HepG2 (cell line): ENCODE data around the gene CCDC57. TPM values are rescaled to one million over a fixed set of nuclear protein-coding genes. Genes with fewer than 3 reads are reported as not detected.
A peak's percentile ranks its signal among the peaks of the same experiment; 100 is the strongest.

Source experiments
- ATF6 ChIP-seq: sonication (generic); formaldehyde crosslinking; conservative IDR thresholded peaks from 2 replicates; pipeline ENCODE4 v1.4.0; 2020; ENCODE audit warnings: missing genetic modification reagents
- FOXM1 ChIP-seq: sonication (generic); formaldehyde crosslinking; IDR thresholded peaks from 2 replicates; pipeline ENCODE4 v1.5.0; 2020; ENCODE audit warnings: missing genetic modification reagents
- GABPA ChIP-seq, 2 experiments: IDR thresholded peaks; 2 replicates each; pipeline ENCODE4 v1.6.1; 2011 to 2016; ENCODE audit warnings: low read depth in 2 of 2, low read length in 1 of 2, missing biosample characterization in 1 of 2, missing genetic modification characterization in 1 of 2
- GLMP ChIP-seq: sonication (generic); formaldehyde crosslinking; IDR thresholded peaks from 2 replicates; pipeline ENCODE4 v1.9.0; 2021; ENCODE audit warnings: missing genetic modification reagents, mild to moderate bottlenecking, borderline replicate concordance
- KLF11 ChIP-seq: IDR thresholded peaks from 2 replicates; pipeline ENCODE4 v1.6.1; 2016; ENCODE audit warnings: missing compliant biosample characterization
- MTF2 ChIP-seq: sonication (generic); formaldehyde crosslinking; IDR thresholded peaks from 2 replicates; pipeline ENCODE4 v1.5.0; 2020; ENCODE audit warnings: missing genetic modification reagents, borderline replicate concordance
- NR2C2 ChIP-seq: sonication (generic); formaldehyde crosslinking; IDR thresholded peaks from 2 replicates; pipeline ENCODE4 v1.4.0; 2020; ENCODE audit warnings: missing genetic modification reagents, mild to moderate bottlenecking, moderate library complexity, borderline replicate concordance
- TP53 ChIP-seq: sonication (generic); formaldehyde crosslinking; conservative IDR thresholded peaks from 2 replicates; pipeline ENCODE4 v1.4.0; 2020; ENCODE audit warnings: missing genetic modification reagents
- ZBTB42 ChIP-seq: sonication (generic); formaldehyde crosslinking; IDR thresholded peaks from 2 replicates; pipeline ENCODE4 v1.5.0; 2020; ENCODE audit warnings: mild to moderate bottlenecking, missing genetic modification reagents
- ZFX ChIP-seq: sonication (generic); formaldehyde crosslinking; IDR thresholded peaks from 2 replicates; pipeline ENCODE4 v1.4.0; 2020; ENCODE audit warnings: mild to moderate bottlenecking, low read depth, missing genetic modification reagents, moderate library complexity
- ZNF280B ChIP-seq: sonication (generic); formaldehyde crosslinking; IDR thresholded peaks from 2 replicates; pipeline ENCODE4 v1.5.0; 2020; ENCODE audit warnings: missing genetic modification reagents, mild to moderate bottlenecking, borderline replicate concordance
- ZNF547 ChIP-seq: sonication (generic); formaldehyde crosslinking; IDR thresholded peaks from 2 replicates; pipeline ENCODE4 v1.5.1; 2020; ENCODE audit warnings: mild to moderate bottlenecking, missing genetic modification reagents
- ZNF772 ChIP-seq: sonication (generic); formaldehyde crosslinking; IDR thresholded peaks from 2 replicates; pipeline ENCODE4 v1.5.0; 2020; ENCODE audit warnings: mild to moderate bottlenecking, missing genetic modification reagents
- ZNF777 ChIP-seq: sonication (generic); formaldehyde crosslinking; IDR thresholded peaks from 2 replicates; pipeline ENCODE4 v1.4.0; 2020; ENCODE audit warnings: missing genetic modification reagents
- ZNF883 ChIP-seq: sonication (generic); formaldehyde crosslinking; IDR thresholded peaks from 2 replicates; pipeline ENCODE4 v1.5.1; 2020; ENCODE audit warnings: mild to moderate bottlenecking, missing genetic modification reagents; ENCODE audit errors: not compliant biosample characterization
- polyA plus RNA-seq, 8 experiments: library from polyadenylated mRNA; depleted of rRNA in 3 of 8; stranded (reverse) in 7 of 8; unstranded in 1 of 8; fragments of >200 nt; fragmentation: Illumina TruSeq in 4 of 8; extraction: Trizol in 4 of 8; gene quantifications; 2 replicates each; pipeline versions ENCODE4 v1.2.1 to v1.2.3, GENCODE V29; 2011 to 2016; ENCODE audit warnings: low read depth in 4 of 8, missing spikeins in 1 of 8, mixed read lengths in 1 of 8; ENCODE audit not compliant: insufficient read depth in 1 of 8
- total RNA-seq, 5 experiments: library from RNA; depleted of rRNA; stranded (reverse); fragments of >200 nt; fragmentation: Illumina TruSeq; extraction: Trizol; gene quantifications; 2 replicates each; pipeline ENCODE4 v1.2.3, GENCODE V29; 2016; ENCODE audit warnings: low read depth in 1 of 5
- TF ChIP-seq, protein P1 (sequence below): sonication (generic); formaldehyde crosslinking; IDR thresholded peaks from 2 replicates; pipeline ENCODE4 v1.8.0; 2022; ENCODE audit warnings: missing genetic modification reagents, mild to moderate bottlenecking, moderate library complexity, borderline replicate concordance
- TF ChIP-seq, protein P2 (sequence below): sonication (generic); formaldehyde crosslinking; IDR thresholded peaks from 2 replicates; pipeline ENCODE4 v1.4.0; 2020; ENCODE audit warnings: missing genetic modification reagents, mild to moderate bottlenecking, borderline replicate concordance

Gene CCDC57
- total and polyA plus RNA-seq, 2 of the 13 experiments (the other 11 are each of a cell fraction or from before 2014, with no cell fraction given): 59.3 to 59.9 TPM

- TF ChIP-seq NR2C2 (CRISPR knock-in tag) (peak; percentile 41), ATF6 (CRISPR knock-in tag) (0 out of 2 replicates have a peak, but pooled peaks have one; percentile 47), KLF11 (CRISPR knock-in tag) (no peak), ZFX (CRISPR knock-in tag) (no peak), MTF2 (peak; percentile 67; the same call in 1 of the 2 replicates), TP53 (CRISPR knock-in tag) (no peak), ZNF280B (no peak; the same call in 1 of the 2 replicates), ZBTB42 (peak; percentile 94), FOXM1 (CRISPR knock-in tag) (no peak), GLMP (CRISPR knock-in tag) (no peak), ZNF547 (no peak; the same call in 1 of the 2 replicates), ZNF883 (no peak), GABPA (IDR thresholded peaks at IDR 0.05; ENCODE audit: low read depth, low read length) (no peak), GABPA (CRISPR knock-in tag; IDR thresholded peaks at IDR 0.05; ENCODE audit: low read depth) (0 out of 2 replicates have a peak, but pooled peaks have one; percentile 2), ZNF777 (CRISPR knock-in tag) (no peak), ZNF772 (peak; percentile 75)
- TF ChIP-seq, protein P1, sequence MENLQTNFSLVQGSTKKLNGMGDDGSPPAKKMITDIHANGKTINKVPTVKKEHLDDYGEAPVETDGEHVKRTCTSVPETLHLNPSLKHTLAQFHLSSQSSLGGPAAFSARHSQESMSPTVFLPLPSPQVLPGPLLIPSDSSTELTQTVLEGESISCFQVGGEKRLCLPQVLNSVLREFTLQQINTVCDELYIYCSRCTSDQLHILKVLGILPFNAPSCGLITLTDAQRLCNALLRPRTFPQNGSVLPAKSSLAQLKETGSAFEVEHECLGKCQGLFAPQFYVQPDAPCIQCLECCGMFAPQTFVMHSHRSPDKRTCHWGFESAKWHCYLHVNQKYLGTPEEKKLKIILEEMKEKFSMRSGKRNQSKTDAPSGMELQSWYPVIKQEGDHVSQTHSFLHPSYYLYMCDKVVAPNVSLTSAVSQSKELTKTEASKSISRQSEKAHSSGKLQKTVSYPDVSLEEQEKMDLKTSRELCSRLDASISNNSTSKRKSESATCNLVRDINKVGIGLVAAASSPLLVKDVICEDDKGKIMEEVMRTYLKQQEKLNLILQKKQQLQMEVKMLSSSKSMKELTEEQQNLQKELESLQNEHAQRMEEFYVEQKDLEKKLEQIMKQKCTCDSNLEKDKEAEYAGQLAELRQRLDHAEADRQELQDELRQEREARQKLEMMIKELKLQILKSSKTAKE (CRISPR knock-in tag): peak; percentile 41; the same call in 1 of the 2 replicates
- TF ChIP-seq, protein P2, sequence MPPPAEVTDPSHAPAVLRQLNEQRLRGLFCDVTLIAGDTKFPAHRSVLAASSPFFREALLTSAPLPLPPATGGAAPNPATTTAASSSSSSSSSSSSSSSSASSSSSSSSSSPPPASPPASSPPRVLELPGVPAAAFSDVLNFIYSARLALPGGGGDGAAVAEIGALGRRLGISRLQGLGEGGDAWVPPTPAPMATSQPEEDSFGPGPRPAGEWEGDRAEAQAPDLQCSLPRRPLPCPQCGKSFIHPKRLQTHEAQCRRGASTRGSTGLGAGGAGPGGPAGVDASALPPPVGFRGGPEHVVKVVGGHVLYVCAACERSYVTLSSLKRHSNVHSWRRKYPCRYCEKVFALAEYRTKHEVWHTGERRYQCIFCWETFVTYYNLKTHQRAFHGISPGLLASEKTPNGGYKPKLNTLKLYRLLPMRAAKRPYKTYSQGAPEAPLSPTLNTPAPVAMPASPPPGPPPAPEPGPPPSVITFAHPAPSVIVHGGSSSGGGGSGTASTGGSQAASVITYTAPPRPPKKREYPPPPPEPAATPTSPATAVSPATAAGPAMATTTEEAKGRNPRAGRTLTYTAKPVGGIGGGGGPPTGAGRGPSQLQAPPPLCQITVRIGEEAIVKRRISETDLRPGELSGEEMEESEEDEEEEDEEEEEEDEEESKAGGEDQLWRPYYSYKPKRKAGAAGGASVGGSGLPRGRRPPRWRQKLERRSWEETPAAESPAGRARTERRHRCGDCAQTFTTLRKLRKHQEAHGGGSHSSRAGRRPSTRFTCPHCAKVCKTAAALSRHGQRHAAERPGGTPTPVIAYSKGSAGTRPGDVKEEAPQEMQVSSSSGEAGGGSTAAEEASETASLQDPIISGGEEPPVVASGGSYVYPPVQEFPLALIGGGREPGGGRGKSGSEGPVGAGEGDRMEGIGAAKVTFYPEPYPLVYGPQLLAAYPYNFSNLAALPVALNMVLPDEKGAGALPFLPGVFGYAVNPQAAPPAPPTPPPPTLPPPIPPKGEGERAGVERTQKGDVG (CRISPR knock-in tag): peak; percentile 67; the same call in 1 of the 2 replicates
Observed at GRCh38 chr17:82240506-82241182, 28.0 kb upstream of the CCDC57 start (continued).
